A673 (cell line): Measurements from ENCODE around the gene MYRIP.

Experiments
- CTCF ChIP-seq: fragments of 300-800, 200-600 bp; sonication (generic); conservative IDR thresholded peaks from 2 replicates; pipeline ENCODE4 v1.5.1; 2017; ENCODE audit warnings: low read depth, mild to moderate bottlenecking, antibody characterized with exemption, low read length, moderate library complexity, mixed read lengths
- EZH2 ChIP-seq: fragments of 200-600 bp; sonication (generic); IDR thresholded peaks from 2 replicates; pipeline ENCODE4 v1.6.1; 2017; ENCODE audit warnings: borderline replicate concordance, low read depth, mild to moderate bottlenecking, mixed read lengths, antibody characterized with exemption, low read length; ENCODE audit not compliant: poor library complexity, severe bottlenecking

GRCh38 chr3:40179016-40179415 lies 369.6 kb downstream of the MYRIP start:
- peak; percentile 58 for TF ChIP-seq CTCF
- TF ChIP-seq EZH2, result no peak
